ENCODE measurements around the gene EXT2.

EXT2 gene
- long read RNA-seq, transcript EXT2-210 (14 exons, 3,136 nt) = major isoform, 104 of 114 reads
- long read RNA-seq, partial matches to known transcripts = 1 of 114 reads
- long read RNA-seq, other reads (novel, unspliced or antisense) = 9 of 114 reads

DNA sequence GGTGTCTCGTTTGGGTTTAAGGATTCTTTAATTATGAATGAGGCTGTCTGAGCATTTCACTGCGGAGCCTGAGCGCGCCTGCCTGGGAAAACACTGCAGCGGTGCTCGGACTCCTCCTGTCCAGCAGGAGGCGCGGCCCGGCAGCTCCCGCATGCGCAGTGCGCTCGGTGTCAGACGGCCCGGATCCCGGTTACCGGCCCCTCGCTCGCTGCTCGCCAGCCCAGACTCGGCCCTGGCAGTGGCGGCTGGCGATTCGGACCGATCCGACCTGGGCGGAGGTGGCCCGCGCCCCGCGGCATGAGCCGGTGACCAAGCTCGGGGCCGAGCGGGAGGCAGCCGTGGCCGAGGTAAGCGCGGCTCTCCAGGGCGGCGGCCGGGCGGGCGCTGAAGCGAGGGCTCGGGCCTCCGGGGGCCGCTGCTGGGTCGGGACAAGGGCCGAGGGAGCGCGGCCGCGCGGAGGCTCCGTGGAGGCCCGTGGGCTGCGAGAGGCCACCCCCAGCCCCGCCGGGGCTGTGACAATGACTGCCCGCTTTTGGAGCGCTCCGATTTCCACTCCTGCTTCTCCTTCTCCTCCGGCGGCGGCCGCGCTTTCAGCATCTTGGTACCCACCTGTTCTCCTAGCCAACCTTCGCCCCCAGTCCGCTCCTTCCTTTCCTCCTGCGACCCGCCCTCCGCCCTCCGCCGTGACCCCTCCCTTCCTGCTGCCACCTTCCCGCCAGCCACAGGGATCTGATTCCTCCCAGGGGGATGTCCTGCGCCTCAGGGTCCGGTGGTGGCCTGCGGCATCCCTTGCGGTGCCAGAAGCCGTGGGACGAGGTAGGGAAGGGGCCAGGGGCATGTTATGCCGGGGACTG is at the start of gene EXT2:
EXT2 (plus strand) TSS at position 173 of the 854 bp plus-strand sequence. CDS start 12,035 bp downstream, outside the sequence.
- Histone ChIP-seq H3K4me3 (replicated peaks; ENCODE audit: insufficient read depth, low read length) (peak within 1 kb of the TSS; percentile 86), H3K27ac (replicated peaks) (no peak within 1 kb of the TSS), H3K27me3 (ENCODE audit: insufficient read depth, poor library complexity, severe bottlenecking) (no peaks in the 10 kb centered on the region)
- TF ChIP-seq, protein P1, sequence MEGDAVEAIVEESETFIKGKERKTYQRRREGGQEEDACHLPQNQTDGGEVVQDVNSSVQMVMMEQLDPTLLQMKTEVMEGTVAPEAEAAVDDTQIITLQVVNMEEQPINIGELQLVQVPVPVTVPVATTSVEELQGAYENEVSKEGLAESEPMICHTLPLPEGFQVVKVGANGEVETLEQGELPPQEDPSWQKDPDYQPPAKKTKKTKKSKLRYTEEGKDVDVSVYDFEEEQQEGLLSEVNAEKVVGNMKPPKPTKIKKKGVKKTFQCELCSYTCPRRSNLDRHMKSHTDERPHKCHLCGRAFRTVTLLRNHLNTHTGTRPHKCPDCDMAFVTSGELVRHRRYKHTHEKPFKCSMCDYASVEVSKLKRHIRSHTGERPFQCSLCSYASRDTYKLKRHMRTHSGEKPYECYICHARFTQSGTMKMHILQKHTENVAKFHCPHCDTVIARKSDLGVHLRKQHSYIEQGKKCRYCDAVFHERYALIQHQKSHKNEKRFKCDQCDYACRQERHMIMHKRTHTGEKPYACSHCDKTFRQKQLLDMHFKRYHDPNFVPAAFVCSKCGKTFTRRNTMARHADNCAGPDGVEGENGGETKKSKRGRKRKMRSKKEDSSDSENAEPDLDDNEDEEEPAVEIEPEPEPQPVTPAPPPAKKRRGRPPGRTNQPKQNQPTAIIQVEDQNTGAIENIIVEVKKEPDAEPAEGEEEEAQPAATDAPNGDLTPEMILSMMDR (IDR thresholded peaks at IDR 0.05; ENCODE audit: insufficient read depth, low read length) = peak; percentile 71
- no peak for TF ChIP-seq POLR2AphosphoS5 (IDR thresholded peaks at IDR 0.05; ENCODE audit: low read depth)
- DNase-seq (ENCODE audit: low read depth in 1 of 2, low spot score in 1 of 2) = peak; percentile 50 to 78

- H3K27me3 ChIP-seq (ENCODE audit: insufficient read depth, poor library complexity, severe bottlenecking) = no peaks in the 10 kb centered on the region
- DNase-seq (ENCODE audit: low read depth in 1 of 2, low spot score in 1 of 2) = no peak
- H3K27ac ChIP-seq (replicated peaks) = no peak overlapping the region
- H3K4me3 ChIP-seq (replicated peaks; ENCODE audit: insufficient read depth, low read length) = no peak overlapping the region
- TF ChIP-seq SPI1 (IDR thresholded peaks at IDR 0.05; ENCODE audit: borderline replicate concordance, low read depth) (no peak), GABPA (IDR thresholded peaks at IDR 0.05; ENCODE audit: low read depth) (no peak), POLR2AphosphoS5 (IDR thresholded peaks at IDR 0.05; ENCODE audit: low read depth) (no peak)
- TF ChIP-seq, protein P2, sequence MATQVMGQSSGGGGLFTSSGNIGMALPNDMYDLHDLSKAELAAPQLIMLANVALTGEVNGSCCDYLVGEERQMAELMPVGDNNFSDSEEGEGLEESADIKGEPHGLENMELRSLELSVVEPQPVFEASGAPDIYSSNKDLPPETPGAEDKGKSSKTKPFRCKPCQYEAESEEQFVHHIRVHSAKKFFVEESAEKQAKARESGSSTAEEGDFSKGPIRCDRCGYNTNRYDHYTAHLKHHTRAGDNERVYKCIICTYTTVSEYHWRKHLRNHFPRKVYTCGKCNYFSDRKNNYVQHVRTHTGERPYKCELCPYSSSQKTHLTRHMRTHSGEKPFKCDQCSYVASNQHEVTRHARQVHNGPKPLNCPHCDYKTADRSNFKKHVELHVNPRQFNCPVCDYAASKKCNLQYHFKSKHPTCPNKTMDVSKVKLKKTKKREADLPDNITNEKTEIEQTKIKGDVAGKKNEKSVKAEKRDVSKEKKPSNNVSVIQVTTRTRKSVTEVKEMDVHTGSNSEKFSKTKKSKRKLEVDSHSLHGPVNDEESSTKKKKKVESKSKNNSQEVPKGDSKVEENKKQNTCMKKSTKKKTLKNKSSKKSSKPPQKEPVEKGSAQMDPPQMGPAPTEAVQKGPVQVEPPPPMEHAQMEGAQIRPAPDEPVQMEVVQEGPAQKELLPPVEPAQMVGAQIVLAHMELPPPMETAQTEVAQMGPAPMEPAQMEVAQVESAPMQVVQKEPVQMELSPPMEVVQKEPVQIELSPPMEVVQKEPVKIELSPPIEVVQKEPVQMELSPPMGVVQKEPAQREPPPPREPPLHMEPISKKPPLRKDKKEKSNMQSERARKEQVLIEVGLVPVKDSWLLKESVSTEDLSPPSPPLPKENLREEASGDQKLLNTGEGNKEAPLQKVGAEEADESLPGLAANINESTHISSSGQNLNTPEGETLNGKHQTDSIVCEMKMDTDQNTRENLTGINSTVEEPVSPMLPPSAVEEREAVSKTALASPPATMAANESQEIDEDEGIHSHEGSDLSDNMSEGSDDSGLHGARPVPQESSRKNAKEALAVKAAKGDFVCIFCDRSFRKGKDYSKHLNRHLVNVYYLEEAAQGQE (IDR thresholded peaks at IDR 0.05; ENCODE audit: insufficient replicate concordance, low read depth) = no peak
- TF ChIP-seq, protein P1 (IDR thresholded peaks at IDR 0.05; ENCODE audit: insufficient read depth, low read length) = no peak
Observed at GRCh38 chr11:44046182-44046581, 49.3 kb upstream of the EXT2 start.

DNA sequence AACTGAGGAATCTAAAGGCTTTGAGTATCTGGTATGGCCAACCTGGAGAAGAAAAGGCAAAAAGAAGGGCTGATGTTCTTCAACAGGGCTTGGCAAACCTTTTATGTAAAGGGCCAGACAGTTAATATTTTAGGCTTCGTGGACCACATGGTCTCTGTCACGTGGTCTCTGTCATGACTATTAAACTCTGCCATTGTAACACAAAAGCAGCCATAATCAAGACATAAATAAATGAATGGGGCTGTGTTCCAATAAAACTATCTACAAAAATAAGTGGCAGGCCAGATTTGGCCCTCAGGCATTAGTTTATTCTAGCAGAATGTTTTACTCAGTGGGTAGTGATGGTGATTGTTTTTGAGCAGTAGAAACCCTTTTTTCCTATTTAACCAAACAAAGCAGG is 48.2 kb upstream of the EXT2 start:
- H3K27ac ChIP-seq (replicated peaks) = no peak overlapping the region
- H3K27me3 ChIP-seq (ENCODE audit: insufficient read depth, poor library complexity, severe bottlenecking) = no peaks in the 10 kb centered on the region
- H3K4me3 ChIP-seq (replicated peaks; ENCODE audit: insufficient read depth, low read length) = no peak overlapping the region
- TF ChIP-seq, protein P1 (IDR thresholded peaks at IDR 0.05; ENCODE audit: insufficient read depth, low read length) = no peak
- TF ChIP-seq GABPA (IDR thresholded peaks at IDR 0.05; ENCODE audit: low read depth) (no peak), SPI1 (IDR thresholded peaks at IDR 0.05; ENCODE audit: borderline replicate concordance, low read depth) (no peak), POLR2AphosphoS5 (IDR thresholded peaks at IDR 0.05; ENCODE audit: low read depth) (no peak)
- no peak for DNase-seq (ENCODE audit: low read depth in 1 of 2, low spot score in 1 of 2)

GRCh38 chr11:44047931-44048431 is 47.5 kb upstream of the EXT2 start, which contains the start of gene ACCSL:
ACCSL (plus strand) TSS chr11:44047981; CDS start chr11:44048037, 56 bp downstream.
- Histone ChIP-seq H3K4me3 (replicated peaks; ENCODE audit: insufficient read depth, low read length) (no peak within 1 kb of the TSS), H3K27me3 (ENCODE audit: insufficient read depth, poor library complexity, severe bottlenecking) (no peaks in the 10 kb centered on the region), H3K27ac (replicated peaks) (no peak within 1 kb of the TSS)
- DNase-seq (ENCODE audit: low read depth in 1 of 2, low spot score in 1 of 2) = no peak
- TF ChIP-seq, protein P1 (IDR thresholded peaks at IDR 0.05; ENCODE audit: insufficient read depth, low read length) = no peak
- no peak for TF ChIP-seq SPI1 (IDR thresholded peaks at IDR 0.05; ENCODE audit: borderline replicate concordance, low read depth)
- no peak for TF ChIP-seq GABPA (IDR thresholded peaks at IDR 0.05; ENCODE audit: low read depth)
- TF ChIP-seq POLR2AphosphoS5 (IDR thresholded peaks at IDR 0.05; ENCODE audit: low read depth) = no peak
- TF ChIP-seq, protein P2 (IDR thresholded peaks at IDR 0.05; ENCODE audit: insufficient replicate concordance, low read depth) = no peak

All from HL-60 (cell line).